ENCODE measurements around the gene NPR3.

The NPR3 gene

GRCh38 chr5:32773944-32774343 is 62.8 kb downstream of the NPR3 start:
- TF ChIP-seq, protein P1, sequence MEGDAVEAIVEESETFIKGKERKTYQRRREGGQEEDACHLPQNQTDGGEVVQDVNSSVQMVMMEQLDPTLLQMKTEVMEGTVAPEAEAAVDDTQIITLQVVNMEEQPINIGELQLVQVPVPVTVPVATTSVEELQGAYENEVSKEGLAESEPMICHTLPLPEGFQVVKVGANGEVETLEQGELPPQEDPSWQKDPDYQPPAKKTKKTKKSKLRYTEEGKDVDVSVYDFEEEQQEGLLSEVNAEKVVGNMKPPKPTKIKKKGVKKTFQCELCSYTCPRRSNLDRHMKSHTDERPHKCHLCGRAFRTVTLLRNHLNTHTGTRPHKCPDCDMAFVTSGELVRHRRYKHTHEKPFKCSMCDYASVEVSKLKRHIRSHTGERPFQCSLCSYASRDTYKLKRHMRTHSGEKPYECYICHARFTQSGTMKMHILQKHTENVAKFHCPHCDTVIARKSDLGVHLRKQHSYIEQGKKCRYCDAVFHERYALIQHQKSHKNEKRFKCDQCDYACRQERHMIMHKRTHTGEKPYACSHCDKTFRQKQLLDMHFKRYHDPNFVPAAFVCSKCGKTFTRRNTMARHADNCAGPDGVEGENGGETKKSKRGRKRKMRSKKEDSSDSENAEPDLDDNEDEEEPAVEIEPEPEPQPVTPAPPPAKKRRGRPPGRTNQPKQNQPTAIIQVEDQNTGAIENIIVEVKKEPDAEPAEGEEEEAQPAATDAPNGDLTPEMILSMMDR (conservative IDR thresholded peaks at IDR 0.05; ENCODE audit: low read length), result no peak
- no peak overlapping the region for H3K4me3 ChIP-seq (ENCODE audit: low read length)
- no peak for DNase-seq (ENCODE audit: low read depth)

DNA sequence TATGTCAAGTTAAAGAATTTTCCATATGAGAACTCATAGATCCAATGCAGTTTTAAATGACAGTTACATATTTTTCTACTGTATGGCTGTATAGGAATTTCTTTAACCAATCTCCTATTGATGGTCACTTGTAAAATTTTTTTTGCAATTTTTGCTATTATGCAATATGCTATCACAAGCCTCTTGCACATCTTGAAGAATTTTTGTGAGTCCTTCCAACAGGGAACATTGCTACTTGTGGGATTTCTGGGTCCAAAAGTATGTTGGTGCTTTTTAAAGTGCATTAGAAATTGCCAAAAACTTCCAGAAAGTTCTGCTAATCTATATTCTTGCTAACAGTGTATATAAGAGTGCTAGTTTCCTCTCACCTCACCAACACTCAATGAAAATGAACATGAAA is 65.1 kb downstream of the NPR3 start:
- TF ChIP-seq, protein P1 (conservative IDR thresholded peaks at IDR 0.05; ENCODE audit: low read length), result no peak
- H3K4me3 ChIP-seq (ENCODE audit: low read length), result no peak overlapping the region
- peak; percentile 69 for DNase-seq (ENCODE audit: low read depth)

GRCh38 chr5:32777222-32777621 is 66.1 kb downstream of the NPR3 start:
- no peak overlapping the region for H3K4me3 ChIP-seq (ENCODE audit: low read length)
- TF ChIP-seq, protein P1 (conservative IDR thresholded peaks at IDR 0.05; ENCODE audit: low read length), result no peak
- DNase-seq (ENCODE audit: low read depth), result no peak

DNA sequence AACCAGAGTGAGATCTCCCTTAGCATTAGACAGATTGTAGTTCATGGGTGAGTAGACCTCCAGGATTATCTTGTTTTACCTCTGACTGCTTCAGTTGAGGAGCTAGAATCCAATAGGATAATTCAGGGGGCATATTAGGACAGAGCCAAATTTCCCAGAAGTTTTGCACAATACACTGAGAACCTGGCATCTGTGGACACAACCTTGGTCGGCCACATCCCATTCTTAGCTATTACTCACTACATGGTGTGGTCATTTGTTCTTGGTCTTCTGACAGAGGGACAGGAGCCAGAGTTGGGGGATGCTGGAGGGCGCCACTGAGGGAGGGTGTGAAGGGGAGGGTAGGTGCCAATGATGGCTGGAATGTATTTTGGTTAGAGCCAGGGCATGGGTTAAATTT is 66.6 kb downstream of the NPR3 start:
- DNase-seq (ENCODE audit: low read depth), result peak; percentile 72
- TF ChIP-seq, protein P1 (conservative IDR thresholded peaks at IDR 0.05; ENCODE audit: low read length), result 0 out of 2 replicates have a peak, but pooled peaks have one; percentile 4
- no peak overlapping the region for H3K4me3 ChIP-seq (ENCODE audit: low read length)

- DNase-seq (ENCODE audit: low read depth), result no peak
- H3K4me3 ChIP-seq (ENCODE audit: low read length), result no peak overlapping the region
- TF ChIP-seq, protein P1 (conservative IDR thresholded peaks at IDR 0.05; ENCODE audit: low read length), result no peak
Measured at GRCh38 chr5:32778403-32778802, 67.3 kb downstream of the NPR3 start.

GRCh38 chr5:32779754-32780415 is 68.8 kb downstream of the NPR3 start:
- H3K4me3 ChIP-seq (ENCODE audit: low read length), result no peak overlapping the region
- DNase-seq (ENCODE audit: low read depth), result no peak
- TF ChIP-seq, protein P1 (conservative IDR thresholded peaks at IDR 0.05; ENCODE audit: low read length), result no peak

- H3K4me3 ChIP-seq (ENCODE audit: low read length), result no peak overlapping the region
- DNase-seq (ENCODE audit: low read depth), result peak; percentile 60
- TF ChIP-seq, protein P1 (conservative IDR thresholded peaks at IDR 0.05; ENCODE audit: low read length), result no peak
Measured at GRCh38 chr5:32780508-32780919, 69.4 kb downstream of the NPR3 start.

All from AG10803 (cell line).